Body of pancreas (tissue), 4 donors: ENCODE measurements around the gene PREP. TPM values are rescaled to one million over a fixed set of nuclear protein-coding genes. Genes with fewer than 3 reads are reported as not detected.

Source experiments
- ATAC-seq: fragments of 150-250 bp; one replicate; pipeline ENCODE4 v1.9.1; 2016
- DNase-seq, 4 donors: peaks; one replicate each; pipeline ENCODE4 v3.0.0-alpha.2; 2019
- H3K27ac ChIP-seq, 4 donors: fragments of 200-600 bp; sonication (generic); 1 replicate in 3 of 4; 2 replicates in 1 of 4; pipeline versions ENCODE4 v1.5.1 to v1.6.1; 2016 to 2019; ENCODE audit warnings: mild to moderate bottlenecking in 1 of 4, mixed read lengths in 1 of 4, moderate library complexity in 1 of 4
- H3K27me3 ChIP-seq, 2 donors: fragments of 200-600 bp; sonication (generic); one replicate each; pipeline ENCODE4 v1.6.0; 2016; ENCODE audit warnings: mild to moderate bottlenecking in 1 of 2
- H3K36me3 ChIP-seq, 2 donors: fragments of 200-600 bp; sonication (generic); replicated peaks in 1 of 2; 2 replicates each; pipeline ENCODE4 v1.5.1; 2016; ENCODE audit warnings: low read depth in 2 of 2; ENCODE audit not compliant: insufficient read depth in 1 of 2
- H3K4me1 ChIP-seq: fragments of 200-600 bp; sonication (generic); one replicate; pipeline ENCODE4 v1.6.0; 2016
- H3K4me3 ChIP-seq, 2 donors: fragments of 200-600 bp; sonication (generic); 1 replicate in 1 of 2; 2 replicates in 1 of 2; pipeline ENCODE4 v1.5.1; 2016 to 2019
- H3K9me3 ChIP-seq, 3 donors: fragments of 200-600 bp; sonication (generic); 1 replicate in 2 of 3; 2 replicates in 1 of 3; pipeline ENCODE4 v1.5.1; 2016
- POLR2A ChIP-seq, 3 donors: fragments of 450-650 bp; IDR thresholded peaks; one replicate each; pipeline ENCODE4 v1.6.1; 2016; ENCODE audit warnings: antibody characterized with exemption in 3 of 3, mild to moderate bottlenecking in 2 of 3
- WGBS, 2 donors: methylation state at CpG; one replicate each; pipeline ENCODE4 v1.1.5; 2017; 5-methylcytosine and 5-hydroxymethylcytosine counted together
- intact Hi-C: fragments of 100-400 bp; cut with DNase I; formaldehyde crosslinking; loops from one replicate; pipeline ENCODE4 v1.15.1; 2023
- total RNA-seq, 2 donors: library from RNA; depleted of rRNA; stranded (reverse); fragments of >200 nt; gene quantifications; one replicate each; pipeline ENCODE4 v1.1.0, GENCODE V29; 2016
- TF ChIP-seq, protein P1 (sequence below), 7 experiments: fragments of 450-650 bp in 4 of 7; fragments of 200-600 bp in 3 of 7; sonication (generic) in 3 of 7; IDR thresholded peaks; one replicate each; pipeline ENCODE4 v1.5.1; 2016 to 2019; ENCODE audit warnings: antibody characterized with exemption in 7 of 7

Gene PREP
- total RNA-seq, 2 donors from 2014 or later: 10.1 to 21.8 TPM

DNA sequence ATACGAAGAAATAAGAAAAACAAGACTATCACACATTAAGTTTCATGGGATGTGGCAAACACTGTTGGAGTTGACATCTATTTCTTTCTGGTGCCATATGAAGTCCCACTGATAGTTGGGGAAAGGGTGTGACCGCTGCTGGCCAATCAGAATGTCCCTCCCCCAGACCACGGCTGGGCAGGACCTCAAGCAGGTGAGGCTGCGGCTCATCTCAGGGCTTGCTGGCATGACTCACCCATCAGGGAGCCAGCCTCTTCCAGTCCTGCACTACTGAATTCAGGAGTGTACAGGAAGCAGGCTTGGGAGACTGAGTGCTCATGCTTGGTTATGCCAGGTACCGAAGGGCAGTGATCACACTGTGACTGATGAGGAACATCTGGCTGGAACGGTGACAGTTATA lies 18.9 kb downstream of the PREP start:
- whole genome bisulfite sequencing, 2 donors: 90% methylated on average over 5 to 6 of the region's 6 CpGs
- no peak for DNase-seq
- Histone ChIP-seq H3K9me3 (no peaks in the 10 kb centered on the region), H3K4me3 (no peak overlapping the region), H3K4me1 (peaks cover 5% of the 10 kb centered on the region), H3K27me3 (no peaks in the 10 kb centered on the region), H3K27ac (no peak overlapping the region), H3K36me3 (no peaks in the 10 kb centered on the region)
- no peak for TF ChIP-seq POLR2A (IDR thresholded peaks at IDR 0.05)
- intact Hi-C loops: no loop called here
- no peak for ATAC-seq

DNA sequence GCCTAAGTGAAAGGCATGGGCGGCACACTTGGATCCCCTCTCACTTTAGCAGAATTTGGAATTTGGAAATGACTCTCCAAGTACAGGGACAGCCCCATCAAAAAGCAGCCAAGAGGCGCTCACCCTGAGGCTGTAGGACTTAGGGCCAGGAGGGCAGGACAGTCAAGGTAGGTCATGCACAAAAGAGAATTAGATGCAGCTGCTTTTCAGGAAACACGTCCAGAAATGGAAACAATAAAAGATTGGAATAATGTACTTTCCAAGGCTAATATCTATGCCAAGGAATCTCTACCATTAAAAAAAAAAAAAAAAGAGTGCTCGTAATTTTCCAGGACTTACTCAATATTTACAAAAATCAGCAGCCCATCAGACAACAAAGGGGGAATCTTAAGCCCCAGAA lies 19.9 kb downstream of the PREP start:
- Histone ChIP-seq H3K27ac (no peak overlapping the region), H3K27me3 (no peaks in the 10 kb centered on the region), H3K36me3 (no peaks in the 10 kb centered on the region), H3K9me3 (no peaks in the 10 kb centered on the region), H3K4me1 (peaks cover 5% of the 10 kb centered on the region), H3K4me3 (no peak overlapping the region)
- TF ChIP-seq, protein P1, sequence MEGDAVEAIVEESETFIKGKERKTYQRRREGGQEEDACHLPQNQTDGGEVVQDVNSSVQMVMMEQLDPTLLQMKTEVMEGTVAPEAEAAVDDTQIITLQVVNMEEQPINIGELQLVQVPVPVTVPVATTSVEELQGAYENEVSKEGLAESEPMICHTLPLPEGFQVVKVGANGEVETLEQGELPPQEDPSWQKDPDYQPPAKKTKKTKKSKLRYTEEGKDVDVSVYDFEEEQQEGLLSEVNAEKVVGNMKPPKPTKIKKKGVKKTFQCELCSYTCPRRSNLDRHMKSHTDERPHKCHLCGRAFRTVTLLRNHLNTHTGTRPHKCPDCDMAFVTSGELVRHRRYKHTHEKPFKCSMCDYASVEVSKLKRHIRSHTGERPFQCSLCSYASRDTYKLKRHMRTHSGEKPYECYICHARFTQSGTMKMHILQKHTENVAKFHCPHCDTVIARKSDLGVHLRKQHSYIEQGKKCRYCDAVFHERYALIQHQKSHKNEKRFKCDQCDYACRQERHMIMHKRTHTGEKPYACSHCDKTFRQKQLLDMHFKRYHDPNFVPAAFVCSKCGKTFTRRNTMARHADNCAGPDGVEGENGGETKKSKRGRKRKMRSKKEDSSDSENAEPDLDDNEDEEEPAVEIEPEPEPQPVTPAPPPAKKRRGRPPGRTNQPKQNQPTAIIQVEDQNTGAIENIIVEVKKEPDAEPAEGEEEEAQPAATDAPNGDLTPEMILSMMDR (IDR thresholded peaks at IDR 0.05): no peak
- no peak for TF ChIP-seq POLR2A (IDR thresholded peaks at IDR 0.05)
- intact Hi-C loops: no loop called here
- DNase-seq: no peak
- WGBS, 2 donors: 62 to 67% methylated on average over 4 of the region's 4 CpGs
- no peak for ATAC-seq

DNA sequence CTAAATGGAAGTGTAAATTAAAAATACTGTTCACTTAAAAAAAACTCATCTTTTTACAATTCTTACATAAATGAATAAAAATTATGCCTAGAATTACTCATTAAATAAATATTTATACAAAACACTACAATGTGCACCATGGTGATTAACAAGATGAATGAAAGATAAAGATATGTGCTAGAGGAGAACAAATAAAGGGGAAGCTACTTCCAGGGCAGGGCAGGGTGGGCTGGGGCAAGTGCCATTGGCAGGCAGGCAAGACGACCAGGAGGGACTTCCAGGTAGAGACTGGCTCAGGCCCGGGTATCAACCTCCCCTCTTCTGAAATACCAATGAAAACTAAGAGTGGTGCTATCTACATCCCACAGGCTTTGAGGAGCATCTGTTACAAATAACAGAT lies 20.4 kb downstream of the PREP start:
- Histone ChIP-seq H3K27me3 (no peaks in the 10 kb centered on the region), H3K4me1 (peaks cover 5% of the 10 kb centered on the region), H3K27ac (no peak overlapping the region), H3K36me3 (no peaks in the 10 kb centered on the region), H3K9me3 (no peaks in the 10 kb centered on the region), H3K4me3 (no peak overlapping the region)
- no peak for TF ChIP-seq POLR2A (IDR thresholded peaks at IDR 0.05)
- TF ChIP-seq, protein P1 (IDR thresholded peaks at IDR 0.05): no peak
- DNase-seq: no peak
- intact Hi-C loops: no loop called here
- no peak for ATAC-seq
- 69 to 83% methylated on average over 2 of the region's 2 CpGs for WGBS, 2 donors

DNA sequence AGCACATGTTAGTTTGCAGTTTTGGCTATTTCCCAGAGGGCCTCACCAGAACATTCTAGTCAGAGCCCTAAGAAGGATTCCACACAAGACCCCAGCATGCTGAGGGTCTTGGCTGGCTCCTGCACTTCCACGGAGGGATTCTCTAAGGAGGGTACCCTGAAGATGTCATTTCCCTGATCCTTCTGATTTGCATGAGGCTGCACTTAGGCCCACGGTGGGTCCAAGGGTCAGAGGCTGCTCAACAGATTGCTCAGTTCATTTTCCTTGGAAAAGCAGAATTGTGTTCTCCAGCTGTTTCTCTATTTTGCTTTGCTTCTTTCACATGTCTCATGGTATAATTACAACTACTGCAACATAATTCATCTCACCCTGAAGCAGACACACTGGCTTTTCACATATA lies 22.2 kb downstream of the PREP start:
- Histone ChIP-seq H3K4me3 (no peak overlapping the region), H3K27me3 (no peaks in the 10 kb centered on the region), H3K9me3 (no peaks in the 10 kb centered on the region), H3K36me3 (no peaks in the 10 kb centered on the region), H3K27ac (no peak overlapping the region), H3K4me1 (peaks cover 5% of the 10 kb centered on the region)
- no peak for ATAC-seq
- no peak for DNase-seq
- WGBS, 2 donors: 69 to 75% methylated on average over 2 of the region's 2 CpGs
- TF ChIP-seq, protein P1 (IDR thresholded peaks at IDR 0.05): no peak
- TF ChIP-seq POLR2A (IDR thresholded peaks at IDR 0.05): no peak
- intact Hi-C loops: no loop called here

DNA sequence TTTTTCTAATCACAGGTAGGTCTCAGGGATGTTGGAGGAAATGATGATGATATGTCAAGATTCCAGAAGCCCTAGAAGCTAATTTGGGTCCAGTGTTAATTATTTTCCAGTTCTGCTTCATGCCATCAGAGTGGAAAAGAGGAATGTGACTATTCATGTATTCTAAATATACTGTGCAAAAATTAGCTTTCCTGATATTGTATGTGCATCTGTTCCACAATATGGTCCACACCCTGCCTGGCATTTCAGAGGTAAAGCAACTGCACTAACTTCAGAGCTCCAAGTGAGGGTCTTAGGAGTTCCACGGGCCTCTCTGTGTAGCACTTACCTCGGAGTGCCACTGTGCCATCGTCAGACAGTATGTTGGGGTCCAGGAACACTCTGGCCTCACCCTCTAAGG lies 27.1 kb downstream of the PREP start:
- WGBS, 2 donors: 88 to 91% methylated on average over 3 of the region's 3 CpGs
- TF ChIP-seq, protein P1 (IDR thresholded peaks at IDR 0.05): no peak
- TF ChIP-seq POLR2A (IDR thresholded peaks at IDR 0.05): no peak
- H3K36me3 ChIP-seq: peaks cover 2 to 6% of the 10 kb centered on the region in 2 donors

More for the DNA sequence above, 27.1 kb downstream of the PREP start:
- H3K4me1 ChIP-seq: no peaks in the 10 kb centered on the region
- H3K4me3 ChIP-seq: no peak overlapping the region
- intact Hi-C loops: no loop called here
- ATAC-seq (no peak), DNase-seq (no peak)
- H3K9me3 ChIP-seq: no peaks in the 10 kb centered on the region
- no peaks in the 10 kb centered on the region for H3K27me3 ChIP-seq
- no peak overlapping the region for H3K27ac ChIP-seq
